ENCODE measurements around the gene ZNF605.

- no peak for TF ChIP-seq EZH2phosphoT487 (IDR thresholded peaks at IDR 0.05; ENCODE audit: borderline replicate concordance, low read length)
- TF ChIP-seq CTCF (conservative IDR thresholded peaks at IDR 0.05; ENCODE audit: low read depth, low read length) = no peak
- TF ChIP-seq EZH2 (IDR thresholded peaks at IDR 0.05; ENCODE audit: low read length, unreplicated experiment) = no peak
Observed at GRCh38 chr12:132926415-132926833, 29.7 kb downstream of the ZNF605 start.

Measured in PC-3 (cell line).